HG03565 (cell line): ENCODE data around the gene IGSF3.
A peak's percentile ranks its signal among the peaks of the same experiment; 100 is the strongest.

Source experiments
- ATAC-seq: cut with Tn5 transposase; IDR thresholded peaks from one replicate; pipeline ENCODE4 v1.9.1; 2021; ENCODE audit warnings: mild to moderate bottlenecking, moderate library complexity; ENCODE audit not compliant: unreplicated experiment

Gene IGSF3

DNA sequence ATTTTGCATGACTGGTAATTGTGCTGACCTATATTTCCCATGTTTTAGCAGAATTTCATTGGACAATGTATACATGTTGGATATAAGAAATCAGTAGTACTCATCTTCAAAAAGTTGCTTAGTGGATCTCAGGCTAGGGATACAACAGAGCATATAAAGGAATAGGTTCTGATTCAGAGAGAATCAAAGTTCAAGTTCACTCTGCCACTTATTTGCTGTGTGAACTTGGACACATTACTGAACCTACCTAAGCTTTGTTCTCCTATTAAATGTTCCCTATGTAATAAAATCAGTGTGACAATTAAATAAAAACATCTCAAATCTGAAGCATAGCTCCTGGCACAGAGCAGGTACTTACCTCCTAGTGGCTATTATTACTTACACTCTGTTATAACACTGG, 106.0 kb downstream of the IGSF3 start:
- no peak for ATAC-seq

DNA sequence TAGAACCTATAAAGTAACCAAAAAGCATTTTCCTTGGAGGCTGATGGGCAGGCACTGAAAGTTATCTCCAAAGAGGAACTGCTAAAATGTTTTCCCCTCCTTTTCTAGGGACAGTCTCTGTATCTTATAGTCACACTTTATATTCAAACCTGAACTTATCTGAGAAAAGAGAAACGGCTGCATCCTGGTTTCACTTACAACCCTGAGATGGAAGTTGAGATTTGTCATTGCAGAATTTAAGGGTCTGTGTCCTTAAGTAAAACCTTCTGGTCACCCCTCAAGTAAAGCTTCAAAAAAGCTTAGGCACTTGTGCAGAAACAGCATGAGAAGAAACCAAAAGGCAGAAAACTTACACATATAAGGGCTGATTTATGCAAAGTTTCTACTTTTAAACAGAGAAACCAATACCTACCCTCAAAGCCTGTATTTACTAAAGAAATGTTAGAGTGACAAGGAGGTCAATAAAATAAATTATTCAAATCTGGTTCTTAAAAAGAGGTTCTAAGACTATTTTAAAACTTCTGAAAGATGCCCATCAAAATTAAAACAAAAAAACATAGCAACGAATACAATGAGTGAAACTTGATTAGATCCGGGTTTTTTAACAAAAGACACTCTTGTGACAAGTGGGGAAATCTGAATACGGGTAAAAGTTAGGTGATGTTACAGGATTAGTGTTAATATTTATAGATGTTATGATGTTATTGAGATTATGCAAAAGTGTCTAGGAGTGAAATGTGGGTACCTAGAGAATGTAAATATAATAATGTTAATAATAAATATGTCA, 106.6 kb downstream of the IGSF3 start:
- no peak for ATAC-seq

GRCh38 chr1:116559304-116559761, 108.2 kb downstream of the IGSF3 start:
- ATAC-seq = peak; percentile 21

GRCh38 chr1:116558571-116558970, 109.0 kb downstream of the IGSF3 start:
- no peak for ATAC-seq

DNA sequence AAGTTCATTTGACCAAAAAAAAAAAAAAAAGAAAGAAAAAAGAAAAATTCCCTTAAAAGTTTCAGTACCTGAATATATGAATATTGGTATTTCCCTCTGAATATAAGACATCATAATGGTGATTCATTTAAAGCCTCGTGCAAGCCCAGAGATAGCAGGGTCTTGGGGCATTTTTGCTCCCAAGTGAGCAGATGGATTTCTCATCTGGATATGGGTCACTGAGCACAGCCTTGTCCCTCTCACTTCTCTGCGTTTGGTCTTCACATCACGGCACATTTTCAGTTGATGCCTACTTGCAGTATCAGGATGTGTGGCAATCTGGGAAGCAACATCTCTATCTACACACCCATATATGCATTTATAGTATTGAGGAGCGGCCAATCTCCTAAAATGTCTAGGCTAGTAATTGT, 109.4 kb downstream of the IGSF3 start:
- peak; percentile 26 for ATAC-seq

GRCh38 chr1:116557323-116557878, 110.1 kb downstream of the IGSF3 start:
- no peak for ATAC-seq

- peak; percentile 48 for ATAC-seq
Observed at GRCh38 chr1:116556289-116557006, 111.1 kb downstream of the IGSF3 start.

GRCh38 chr1:116554924-116555323, 112.6 kb downstream of the IGSF3 start:
- ATAC-seq = no peak

- ATAC-seq = no peak
Observed at GRCh38 chr1:116553386-116554115, 114.0 kb downstream of the IGSF3 start.

GRCh38 chr1:116546354-116546977, 121.1 kb downstream of the IGSF3 start:
- no peak for ATAC-seq

- no peak for ATAC-seq
Observed at GRCh38 chr1:116545359-116545705, 122.2 kb downstream of the IGSF3 start.

GRCh38 chr1:116544588-116545358, 122.8 kb downstream of the IGSF3 start:
- ATAC-seq = peak; percentile 40

DNA sequence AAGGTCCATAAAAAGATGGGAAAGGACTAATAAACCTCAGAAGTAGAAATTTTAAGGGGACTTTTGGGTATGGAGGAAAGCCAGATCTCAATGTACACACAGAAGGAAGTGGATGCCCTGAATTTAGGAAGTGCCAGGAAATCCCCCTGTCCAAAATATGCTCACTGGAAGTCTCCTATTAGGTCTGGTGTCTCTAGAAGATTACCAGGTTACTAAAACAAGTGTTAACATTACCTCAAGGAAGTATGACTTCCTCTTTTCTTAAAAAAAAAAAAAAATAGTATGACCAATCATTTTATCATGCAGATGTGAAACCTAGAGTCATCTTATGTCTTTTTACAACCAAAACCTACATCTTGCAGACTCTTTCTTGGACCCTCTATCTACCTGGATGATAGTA, 127.4 kb downstream of the IGSF3 start:
- peak; percentile 42 for ATAC-seq

- ATAC-seq = peak; percentile 76
Observed at GRCh38 chr1:116538544-116538943, 129.0 kb downstream of the IGSF3 start.

GRCh38 chr1:116537898-116538297, 129.6 kb downstream of the IGSF3 start:
- ATAC-seq = no peak

GRCh38 chr1:116537040-116537831, 130.3 kb downstream of the IGSF3 start:
- ATAC-seq = no peak

DNA sequence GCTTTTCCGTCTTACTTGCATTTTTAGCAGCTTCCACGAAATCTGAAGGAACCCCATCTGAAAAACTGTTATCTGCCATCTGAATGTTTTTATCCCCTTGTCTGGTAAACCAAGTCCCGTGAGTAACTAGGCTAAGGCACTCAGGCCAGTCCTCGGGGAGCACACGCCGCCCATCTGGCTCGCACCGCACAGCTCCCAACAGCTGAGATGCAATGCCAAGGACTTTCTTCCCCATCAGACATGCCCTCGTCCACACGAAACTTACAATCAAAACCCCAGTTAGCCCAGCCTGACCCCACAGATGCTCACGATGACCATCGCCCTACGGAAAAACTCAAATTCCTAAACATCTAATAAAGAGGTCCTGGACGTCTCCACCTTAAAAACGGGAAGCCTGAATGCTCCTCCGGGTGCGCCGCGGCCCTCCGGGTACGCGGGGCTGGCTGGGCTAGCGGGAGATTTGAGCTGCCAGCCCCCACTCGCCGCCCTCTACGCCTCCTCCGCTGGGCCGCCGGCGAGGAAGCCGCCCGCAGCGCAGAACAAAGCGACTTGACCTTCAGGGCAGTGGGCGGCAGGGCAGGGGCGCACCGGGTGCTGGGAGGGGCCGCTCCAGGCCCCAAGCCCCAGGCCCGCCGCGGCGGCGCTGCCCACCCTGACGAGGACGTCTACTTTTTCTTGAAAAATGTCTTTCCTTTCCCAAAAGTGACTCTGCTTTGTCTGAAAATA, 133.4 kb downstream of the IGSF3 start:
- no peak for ATAC-seq

DNA sequence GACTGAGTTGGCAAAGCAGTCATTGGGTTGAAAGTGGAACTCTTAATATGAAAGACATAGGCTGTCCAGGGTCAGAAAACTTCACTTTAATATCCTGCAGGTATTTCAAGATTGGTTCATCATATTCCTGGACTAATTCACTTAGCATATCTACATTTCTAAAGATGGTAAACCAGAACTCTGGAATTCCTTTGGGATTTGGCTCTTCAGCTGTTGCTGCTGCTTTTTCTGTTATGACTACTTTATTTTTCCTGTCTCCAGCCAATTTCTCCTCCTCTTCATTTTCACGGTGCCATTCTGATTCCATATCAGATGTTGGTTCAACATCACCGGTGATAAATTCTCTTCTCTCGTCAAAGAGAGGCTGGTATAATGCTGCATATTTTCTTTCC, 134.1 kb downstream of the IGSF3 start:
- ATAC-seq = no peak
